ENCODE data around the gene DLX3.

Gene DLX3

DNA sequence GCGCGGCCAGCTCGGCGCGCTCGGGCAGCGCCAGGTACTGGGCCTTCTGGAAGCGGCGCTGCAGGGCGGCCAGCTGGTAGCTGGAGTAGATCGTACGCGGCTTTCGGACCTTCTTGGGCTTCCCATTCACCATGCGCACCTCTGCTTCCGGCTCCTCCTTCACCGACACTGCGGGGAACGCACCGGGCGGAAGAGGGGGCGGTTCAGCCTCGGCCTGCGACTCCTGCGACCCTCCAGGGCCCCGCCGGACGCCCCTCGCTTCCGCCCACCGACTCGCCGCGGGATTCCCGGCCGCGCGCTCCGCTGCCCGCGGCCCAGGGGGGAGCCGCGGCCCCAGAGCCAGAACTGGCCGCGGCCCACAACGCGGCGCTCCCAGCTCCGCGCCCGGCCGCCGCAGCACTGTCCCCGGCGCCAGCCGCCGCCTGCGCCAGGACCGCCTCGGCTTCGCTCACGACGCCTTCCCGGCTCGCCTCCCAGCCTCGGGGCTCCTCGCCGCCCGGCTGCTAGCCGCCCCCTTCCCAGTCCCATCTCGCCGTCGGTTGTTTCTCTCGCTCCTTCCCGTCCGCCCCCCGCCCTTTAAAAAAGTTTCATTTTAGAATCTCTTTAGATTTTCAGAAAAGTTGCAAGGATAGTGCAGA, 1.5 kb downstream of the DLX3 start:
- no peak for TF ChIP-seq CTCF (IDR thresholded peaks at IDR 0.05)

GRCh38 chr17:49992933-49993422, 2.0 kb downstream of the DLX3 start:
- no peak for TF ChIP-seq CTCF (IDR thresholded peaks at IDR 0.05)

DNA sequence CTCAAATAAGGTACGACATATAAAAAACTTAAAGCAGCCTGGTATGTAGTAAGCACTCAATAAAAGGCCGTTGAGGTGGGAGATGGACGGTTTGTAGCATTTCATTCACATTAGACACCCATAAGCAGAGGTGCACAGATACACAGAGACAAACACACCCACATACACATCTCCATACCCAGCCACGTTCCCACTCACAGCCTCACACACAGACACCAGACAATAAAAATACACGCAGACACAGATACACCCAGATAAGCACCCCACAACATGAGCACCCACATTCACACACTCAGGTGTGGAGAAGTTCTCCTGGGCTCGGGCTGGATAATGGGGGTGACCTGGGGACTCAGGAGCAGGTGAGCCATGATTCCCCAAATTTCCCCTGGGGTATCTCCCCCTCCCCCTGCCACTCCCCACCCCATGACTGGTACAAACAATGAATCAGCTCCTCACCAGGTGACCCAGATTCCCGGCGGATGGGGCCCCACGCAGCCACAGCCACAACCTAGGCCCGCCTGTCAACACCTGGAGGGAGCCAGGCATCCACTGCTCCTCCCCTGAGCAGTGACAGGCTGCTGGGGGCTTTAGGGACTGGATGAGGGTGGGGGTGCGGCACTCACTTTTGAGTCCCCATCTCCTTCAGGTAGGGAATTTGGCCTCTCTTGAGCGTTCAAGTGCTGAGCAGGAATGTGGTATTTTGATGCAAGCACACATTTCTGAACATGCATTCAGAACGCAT, 2.7 kb downstream of the DLX3 start:
- TF ChIP-seq CTCF (IDR thresholded peaks at IDR 0.05) = no peak

GRCh38 chr17:49991409-49991808, 3.6 kb downstream of the DLX3 start:
- no peak for TF ChIP-seq CTCF (IDR thresholded peaks at IDR 0.05)

GRCh38 chr17:49990921-49991320, 4.1 kb downstream of the DLX3 start:
- no peak for TF ChIP-seq CTCF (IDR thresholded peaks at IDR 0.05)

- TF ChIP-seq CTCF (IDR thresholded peaks at IDR 0.05) = no peak
Observed at GRCh38 chr17:49990331-49990730, 4.7 kb downstream of the DLX3 start.

DNA sequence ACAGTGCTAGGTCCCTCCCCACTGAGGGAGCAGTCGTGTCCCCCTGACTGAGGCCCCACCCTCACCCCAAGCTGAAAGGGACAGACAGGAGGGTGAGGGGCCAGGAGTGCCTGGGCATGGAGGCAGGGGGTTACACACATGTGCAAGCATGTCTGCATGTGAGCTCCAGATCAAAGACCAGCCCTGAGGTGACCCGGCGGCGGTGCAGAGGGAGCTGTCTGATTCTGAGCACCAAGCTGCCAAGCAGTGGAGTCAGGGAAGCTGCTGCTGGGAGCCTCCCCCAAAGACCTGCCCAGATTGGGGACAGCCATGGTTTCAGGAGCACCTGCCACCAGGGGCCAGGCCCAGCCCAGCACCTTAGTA, 5.5 kb downstream of the DLX3 start:
- no peak for TF ChIP-seq CTCF (IDR thresholded peaks at IDR 0.05)

Measured in LNCAP (cell line).